KOPT-K1 (cell line): ENCODE measurements around the gene VAPB.

Experiments
- H3K27ac ChIP-seq: fragments of 200-600 bp; sonication (generic); 2 replicates; pipeline ENCODE4 v1.5.1; 2016; ENCODE audit warnings: antibody characterized with exemption, mild to moderate bottlenecking, low read depth, low read length; ENCODE audit not compliant: poor library complexity, severe bottlenecking
- H3K36me3 ChIP-seq: fragments of 200-600 bp; sonication (generic); 2 replicates; pipeline ENCODE4 v1.5.1; 2017; ENCODE audit warnings: antibody characterized with exemption, mild to moderate bottlenecking, low read length, moderate library complexity; ENCODE audit not compliant: insufficient read depth
- H3K9me3 ChIP-seq: fragments of 200-600 bp; sonication (generic); 2 replicates; pipeline ENCODE4 v1.5.1; 2017; ENCODE audit warnings: antibody characterized with exemption, low read length, mild to moderate bottlenecking; ENCODE audit not compliant: insufficient read depth, poor library complexity, severe bottlenecking

The VAPB gene

DNA sequence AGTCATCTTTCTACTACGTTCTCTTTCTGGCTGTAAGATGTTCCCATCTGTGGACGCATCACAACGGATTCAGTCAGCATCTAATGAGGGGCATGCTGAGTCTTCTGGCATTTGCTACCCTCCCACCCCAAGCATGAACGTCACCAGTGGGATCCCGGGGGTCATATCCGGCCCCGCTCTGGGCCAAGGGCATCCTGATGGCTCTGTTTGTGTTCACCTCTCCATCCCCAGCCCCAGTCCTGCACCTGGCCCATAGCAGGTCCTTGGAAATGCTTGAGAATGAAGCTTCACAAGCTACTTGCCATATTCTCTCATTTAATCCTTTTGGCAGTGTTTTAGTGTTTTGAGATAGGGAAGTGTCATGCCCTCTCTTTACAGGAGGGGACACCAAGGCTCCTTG, 111.2 kb downstream of the VAPB start:
- H3K36me3 ChIP-seq = no peaks in the 10 kb centered on the region
- H3K9me3 ChIP-seq = peaks cover 28% of the 10 kb centered on the region
- no peak overlapping the region for H3K27ac ChIP-seq
